Fibroblast of the aortic adventitia (primary cell): ENCODE data around the gene ZNF462. TPM values are rescaled to one million over a fixed set of nuclear protein-coding genes. Genes with fewer than 3 reads are reported as not detected.
"Not testable (repeated sequence)": the region's sequence is repeated elsewhere in the genome, so short reads cannot be mapped to it uniquely, and the experiment has no call there.

Experiments
- DNase-seq: peaks from one replicate; pipeline ENCODE4 v3.0.0-alpha.2; 2010; ENCODE audit warnings: low read depth
- H3K4me3 ChIP-seq: 2 replicates; pipeline ENCODE4 v1.5.1; 2011; ENCODE audit warnings: low read depth, mild to moderate bottlenecking, control low read depth, low read length, moderate library complexity
- total RNA-seq: library from RNA; depleted of rRNA; stranded (reverse); fragments of >200 nt; gene quantifications from 2 replicates; pipeline ENCODE4 v1.2.3, GENCODE V29; 2012; ENCODE audit warnings: low replicate concordance
- TF ChIP-seq, protein P1 (sequence below): IDR thresholded peaks from 2 replicates; pipeline ENCODE4 v1.5.1; 2011; ENCODE audit warnings: mild to moderate bottlenecking, low read length, control low read depth, inconsistent platforms; ENCODE audit not compliant: insufficient read depth

ZNF462 gene
- total RNA-seq, 1 donor = 9.1 TPM

DNA sequence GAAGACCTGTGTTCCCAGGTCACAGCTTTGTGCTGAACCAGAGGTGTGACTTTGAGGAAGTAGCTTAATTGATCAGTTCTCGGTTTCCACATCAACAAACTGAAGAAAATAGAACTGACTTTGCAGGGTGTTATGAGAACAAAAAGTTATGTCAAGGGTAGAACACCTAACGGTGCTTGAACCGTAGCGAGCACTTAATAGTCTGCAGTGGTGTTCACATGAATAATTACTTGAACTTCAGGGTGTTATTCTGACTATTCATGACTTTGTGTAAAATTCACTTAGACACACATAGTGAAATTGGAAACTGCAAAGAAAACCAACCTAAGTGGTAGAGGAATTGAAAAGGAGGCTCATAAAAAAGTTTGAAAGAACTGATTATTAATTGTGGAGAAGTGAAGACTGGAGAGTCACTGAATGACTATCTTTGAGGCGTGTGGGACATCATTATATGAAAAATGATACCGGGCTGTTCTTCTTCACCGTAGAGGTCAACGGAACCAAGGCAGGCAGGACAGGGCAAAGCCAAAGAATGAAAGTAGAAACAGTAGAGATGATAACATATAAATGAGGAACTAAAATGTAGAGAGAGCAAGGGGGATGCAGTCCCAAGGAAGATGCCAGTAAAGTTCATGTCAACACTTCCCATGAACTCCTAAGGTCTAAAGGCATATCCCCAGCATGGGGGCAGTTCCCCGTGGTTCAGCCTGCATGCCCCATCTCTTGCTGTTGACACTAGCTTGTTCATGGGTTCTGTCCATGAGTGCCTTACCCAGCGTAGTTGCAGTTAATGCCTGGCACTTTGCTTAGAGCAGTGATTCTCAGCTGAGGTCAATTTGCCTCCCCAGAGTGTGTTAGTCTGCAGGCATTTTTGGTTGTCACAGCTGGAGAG is 118.7 kb downstream of the ZNF462 start:
- H3K4me3 ChIP-seq = no peak overlapping the region
- DNase-seq = no peak
- TF ChIP-seq, protein P1, sequence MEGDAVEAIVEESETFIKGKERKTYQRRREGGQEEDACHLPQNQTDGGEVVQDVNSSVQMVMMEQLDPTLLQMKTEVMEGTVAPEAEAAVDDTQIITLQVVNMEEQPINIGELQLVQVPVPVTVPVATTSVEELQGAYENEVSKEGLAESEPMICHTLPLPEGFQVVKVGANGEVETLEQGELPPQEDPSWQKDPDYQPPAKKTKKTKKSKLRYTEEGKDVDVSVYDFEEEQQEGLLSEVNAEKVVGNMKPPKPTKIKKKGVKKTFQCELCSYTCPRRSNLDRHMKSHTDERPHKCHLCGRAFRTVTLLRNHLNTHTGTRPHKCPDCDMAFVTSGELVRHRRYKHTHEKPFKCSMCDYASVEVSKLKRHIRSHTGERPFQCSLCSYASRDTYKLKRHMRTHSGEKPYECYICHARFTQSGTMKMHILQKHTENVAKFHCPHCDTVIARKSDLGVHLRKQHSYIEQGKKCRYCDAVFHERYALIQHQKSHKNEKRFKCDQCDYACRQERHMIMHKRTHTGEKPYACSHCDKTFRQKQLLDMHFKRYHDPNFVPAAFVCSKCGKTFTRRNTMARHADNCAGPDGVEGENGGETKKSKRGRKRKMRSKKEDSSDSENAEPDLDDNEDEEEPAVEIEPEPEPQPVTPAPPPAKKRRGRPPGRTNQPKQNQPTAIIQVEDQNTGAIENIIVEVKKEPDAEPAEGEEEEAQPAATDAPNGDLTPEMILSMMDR = no peak

DNA sequence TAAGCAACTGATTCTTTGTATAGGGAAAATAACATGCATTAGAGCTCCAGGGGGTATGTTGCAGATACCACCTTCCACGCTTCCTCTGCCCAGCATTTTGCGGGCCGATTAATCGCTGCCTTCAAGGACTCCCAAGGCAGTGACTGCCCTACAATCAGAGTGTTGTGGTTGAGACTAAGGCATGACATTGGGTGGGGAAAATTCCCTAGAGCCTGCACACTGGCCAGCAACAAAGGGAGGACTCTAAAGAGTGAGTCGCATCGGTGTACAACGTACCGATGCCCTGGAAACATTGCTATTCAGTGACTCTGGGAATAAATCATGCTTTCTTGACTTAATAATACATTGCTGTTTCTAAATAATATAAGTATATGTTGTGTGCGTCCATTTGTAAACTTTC is 119.7 kb downstream of the ZNF462 start:
- H3K4me3 ChIP-seq = no peak overlapping the region
- no peak for DNase-seq
- TF ChIP-seq, protein P1 = no peak

DNA sequence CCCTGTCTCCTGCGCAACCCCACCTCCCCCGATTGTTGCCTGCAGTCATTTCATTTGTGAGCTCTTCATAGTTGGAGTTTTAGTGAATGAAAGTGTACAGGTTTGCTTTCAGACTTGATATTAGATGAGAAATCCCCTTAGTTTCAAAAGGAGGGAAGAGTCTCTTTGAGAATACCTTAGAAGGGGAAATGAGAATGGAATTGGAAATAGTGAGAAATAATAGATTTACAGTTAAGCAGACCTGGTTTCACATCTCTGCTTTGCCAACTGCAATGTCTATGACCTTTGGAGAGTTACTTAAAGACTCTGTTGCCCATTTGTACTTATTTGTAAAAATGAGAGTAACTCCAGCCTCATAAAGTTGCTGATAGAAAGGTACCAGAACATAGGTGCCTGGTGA is 120.4 kb downstream of the ZNF462 start:
- TF ChIP-seq, protein P1 = no peak
- DNase-seq = no peak
- H3K4me3 ChIP-seq = no peak overlapping the region

DNA sequence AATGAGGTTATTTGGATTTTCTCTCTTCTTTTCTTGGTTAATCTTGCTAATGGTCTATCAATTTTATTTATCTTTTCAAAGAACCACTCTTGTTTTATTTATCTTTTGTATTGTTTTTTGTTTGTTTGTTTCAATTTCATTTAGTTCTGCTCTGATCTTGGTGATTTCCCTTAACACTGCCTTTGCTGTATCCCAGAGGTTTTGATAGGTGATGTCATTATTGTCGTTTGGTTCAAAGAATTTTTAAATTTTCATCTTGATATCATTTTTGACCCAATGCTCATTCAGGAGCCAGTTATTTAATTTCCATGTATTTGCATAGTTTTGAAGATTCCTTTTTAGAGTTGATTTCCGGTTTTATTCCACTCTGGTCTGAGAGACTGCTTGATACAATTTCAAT is 126.9 kb downstream of the ZNF462 start:
- H3K4me3 ChIP-seq, DNase-seq: not testable (repeated sequence)

DNA sequence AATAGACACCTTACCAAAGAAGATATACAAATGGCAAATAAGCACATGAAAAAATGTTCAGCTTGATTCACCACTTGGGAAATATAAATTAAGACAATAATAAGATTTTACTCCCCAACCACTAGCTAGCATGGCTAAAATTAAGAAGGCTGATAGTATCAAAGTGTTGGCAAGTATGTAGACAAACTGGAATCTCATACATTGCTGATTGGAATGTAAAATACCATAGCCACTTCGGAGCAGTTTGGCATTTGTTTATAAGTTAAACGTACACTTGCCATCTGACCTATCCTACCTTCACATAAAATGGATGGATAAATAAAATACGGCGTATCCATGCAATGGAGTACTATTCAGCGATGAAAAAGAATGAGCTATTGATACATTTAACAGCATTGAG is 129.2 kb downstream of the ZNF462 start:
- no peak overlapping the region for H3K4me3 ChIP-seq
- TF ChIP-seq, protein P1 = no peak
- no peak for DNase-seq

DNA sequence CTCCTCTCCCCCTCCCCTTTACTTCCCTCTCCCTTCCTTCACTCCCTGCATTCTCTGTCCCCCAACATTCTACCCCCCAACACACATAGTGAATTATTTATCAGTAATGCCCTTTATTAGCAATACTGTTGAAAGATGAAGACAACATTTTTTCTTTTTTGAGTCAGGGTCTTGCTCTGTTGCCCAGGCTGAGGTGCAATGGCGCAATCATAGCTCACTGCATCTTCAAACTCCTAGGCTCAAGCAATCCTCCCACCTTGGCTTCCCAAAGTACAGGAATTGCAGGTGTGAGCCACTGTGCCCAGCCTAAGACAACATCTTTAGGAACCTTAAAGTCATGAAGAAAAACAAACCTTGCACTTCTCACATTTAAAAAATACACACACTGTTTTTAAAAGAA is 130.6 kb downstream of the ZNF462 start:
- no peak for DNase-seq
- no peak overlapping the region for H3K4me3 ChIP-seq
- TF ChIP-seq, protein P1 = no peak

DNA sequence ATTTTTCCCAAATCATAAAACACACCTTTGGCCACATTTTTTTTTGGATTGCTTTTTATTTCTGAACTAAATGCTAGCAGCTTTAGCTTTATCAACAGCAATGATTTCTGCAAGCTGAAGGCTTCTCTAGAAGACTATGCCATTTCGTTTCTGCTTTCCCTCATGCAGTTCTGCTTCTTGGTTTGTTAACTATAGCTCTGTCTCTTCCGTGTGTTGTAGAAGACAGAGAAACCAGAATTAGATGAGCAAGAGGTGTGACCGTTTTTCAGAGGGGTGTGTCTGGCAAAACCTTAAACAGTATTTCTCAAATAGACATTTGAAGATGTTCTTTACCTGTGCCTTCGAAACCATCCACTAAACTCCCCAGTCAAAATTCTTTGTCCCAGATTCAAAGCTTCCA is 131.5 kb downstream of the ZNF462 start:
- DNase-seq = peak; percentile 0
- H3K4me3 ChIP-seq = no peak overlapping the region
- TF ChIP-seq, protein P1 = no peak
